Stimulated activated CD8-positive, alpha-beta memory T cell treated with anti-CD3 and anti-CD28 coated beads, Interleukin-15, amount 100 ng/mL, for 48 hours (primary cell): ENCODE data around the gene GATC.
"Not testable (repeated sequence)": the region's sequence is repeated elsewhere in the genome, so short reads cannot be mapped to it uniquely, and the experiment has no call there.

Experiments
- DNase-seq, 2 donors: peaks; one replicate each; pipeline ENCODE4 v3.0.0-alpha.2; 2020; ENCODE audit warnings: low read depth in 2 of 2

GATC gene

DNA sequence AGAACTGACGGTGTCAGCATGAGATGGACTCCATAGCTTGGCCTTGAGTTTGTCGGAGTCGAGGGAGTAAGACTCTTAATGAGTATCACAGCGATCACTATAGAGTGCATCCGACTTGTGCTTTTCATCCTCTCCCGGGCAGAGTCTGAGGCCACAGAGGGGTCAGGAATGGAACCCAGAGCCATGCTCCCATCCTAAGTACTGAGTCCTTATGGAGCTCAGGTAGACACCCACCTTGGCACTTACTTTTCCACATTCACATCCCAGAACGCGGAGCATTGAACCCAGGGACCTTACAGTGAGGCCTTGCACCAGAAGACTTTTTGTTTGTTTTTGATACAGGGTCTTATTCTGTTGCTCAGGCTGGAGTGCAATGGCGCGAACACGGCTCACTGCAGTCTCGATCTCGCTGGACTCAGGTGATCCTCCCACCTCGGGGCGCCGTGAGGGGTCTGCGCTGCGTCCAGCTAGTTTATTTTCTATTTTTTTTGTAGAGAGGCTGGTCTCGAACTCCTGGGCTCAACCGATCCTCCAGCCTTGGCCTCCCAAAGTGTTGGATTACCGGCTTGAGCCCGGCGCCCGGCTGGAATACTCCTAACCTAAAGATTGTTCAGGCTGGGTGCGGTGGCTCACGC, 24.0 kb downstream of the GATC start:
- no peak for DNase-seq

DNA sequence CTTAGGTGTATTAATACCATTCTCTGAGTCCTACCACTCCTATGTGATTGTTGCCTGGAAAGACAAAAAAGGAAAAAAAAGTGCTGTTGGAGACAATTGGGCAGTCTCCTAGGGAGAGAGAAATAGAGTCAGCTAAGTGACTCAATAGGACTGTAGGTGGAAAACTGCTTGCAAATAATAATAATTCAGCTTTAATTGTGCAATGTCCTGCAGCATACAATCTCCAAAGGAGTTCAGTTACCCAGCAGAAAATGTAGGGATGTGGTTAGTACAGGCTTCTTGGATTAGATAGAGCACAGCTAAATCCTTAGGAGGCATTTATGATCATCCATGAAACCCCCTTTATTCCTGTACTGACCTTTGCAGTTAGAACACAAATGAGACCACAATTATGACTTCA, 26.3 kb downstream of the GATC start:
- DNase-seq = no peak

DNA sequence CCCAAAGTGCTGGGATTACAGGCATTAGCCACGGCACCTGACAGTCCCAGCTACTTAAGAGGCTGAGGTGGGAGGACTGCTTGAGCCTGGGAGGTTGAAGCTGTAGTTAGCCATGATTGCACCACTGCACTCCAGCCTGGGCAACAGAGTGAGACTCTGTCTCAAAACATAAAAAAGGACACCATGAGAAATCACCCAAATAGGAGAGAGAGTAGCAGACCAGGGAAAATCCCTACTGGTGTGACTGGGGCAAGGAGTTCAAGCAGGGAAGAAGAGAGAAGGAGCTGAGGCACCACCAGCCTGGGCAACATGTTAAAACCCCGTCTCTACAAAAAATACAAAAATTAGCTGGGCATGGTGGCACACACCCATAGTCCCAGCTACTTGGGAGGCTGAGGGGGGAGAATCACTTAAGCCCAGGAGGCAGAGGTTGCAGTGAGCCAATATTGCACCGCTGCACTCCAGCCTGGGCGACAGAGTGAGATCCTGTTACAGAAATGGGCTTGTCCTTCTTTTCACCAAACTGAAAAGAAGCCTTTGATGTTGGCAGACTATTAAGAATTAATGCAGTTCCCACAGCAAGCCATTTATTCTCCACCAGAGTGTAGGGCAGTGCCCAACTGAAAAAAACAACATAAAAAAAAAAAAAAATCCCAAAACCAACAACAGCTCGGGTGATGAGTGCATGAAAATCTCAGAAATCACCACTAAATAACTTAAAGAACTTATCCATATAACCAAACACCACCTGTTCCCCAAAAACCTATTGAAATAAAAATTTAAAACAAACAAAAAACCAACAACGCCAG, 27.8 kb downstream of the GATC start:
- DNase-seq = no peak

DNA sequence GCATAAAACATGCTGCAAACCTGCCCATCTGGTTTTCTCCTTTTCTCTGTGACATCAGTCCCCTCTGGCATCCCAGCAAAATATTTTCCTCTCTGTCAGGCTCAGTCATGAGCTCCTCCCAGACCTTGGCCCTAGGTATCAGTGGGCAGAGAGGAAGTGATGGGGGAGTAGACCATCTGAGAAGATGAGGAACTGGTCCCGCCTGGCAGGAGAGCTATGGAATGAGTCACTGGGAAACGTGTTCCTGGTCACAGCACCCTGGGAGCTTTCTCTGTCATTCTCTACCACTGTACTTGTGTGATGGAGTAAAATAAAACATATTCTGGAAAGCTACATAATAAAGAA, 28.3 kb downstream of the GATC start:
- DNase-seq = no peak

DNA sequence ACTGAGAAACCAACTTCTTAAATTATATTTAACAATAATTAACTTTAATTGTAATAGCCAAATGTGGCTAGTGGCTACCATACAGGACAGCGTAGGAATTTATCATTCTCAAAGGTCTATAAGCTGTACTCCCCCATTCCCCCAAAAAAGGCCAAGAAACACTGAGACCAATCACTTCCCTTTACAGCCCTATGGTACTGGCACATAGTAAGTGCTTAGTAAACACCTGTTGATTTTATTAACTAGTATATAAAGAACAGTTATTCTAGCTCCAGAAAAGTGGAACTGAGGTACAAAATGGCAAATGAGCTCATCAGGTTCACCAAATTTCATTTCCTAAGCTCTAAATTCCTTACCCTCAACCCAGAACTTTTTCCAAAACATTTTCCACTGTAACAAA, 29.4 kb downstream of the GATC start:
- DNase-seq = no peak

DNA sequence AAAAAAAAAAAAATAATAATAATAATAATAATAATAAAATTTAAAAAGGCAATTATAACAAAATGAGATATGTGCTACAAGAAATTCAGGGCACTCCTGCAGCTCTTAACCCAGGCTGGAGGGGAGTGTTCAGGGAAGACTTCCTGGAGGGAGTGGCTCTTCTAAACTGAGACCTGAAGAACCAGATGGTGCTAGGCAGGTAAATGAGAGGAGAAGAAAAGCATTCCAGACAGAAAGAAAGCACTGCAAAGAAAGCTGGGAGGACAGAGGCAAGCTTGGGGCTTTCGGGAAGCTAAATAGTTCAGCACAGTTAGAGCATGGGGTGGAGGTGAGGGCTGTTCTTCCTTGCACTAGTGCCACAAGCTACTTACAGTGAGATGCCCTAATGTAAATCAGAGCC, 33.2 kb downstream of the GATC start:
- no peak for DNase-seq

DNA sequence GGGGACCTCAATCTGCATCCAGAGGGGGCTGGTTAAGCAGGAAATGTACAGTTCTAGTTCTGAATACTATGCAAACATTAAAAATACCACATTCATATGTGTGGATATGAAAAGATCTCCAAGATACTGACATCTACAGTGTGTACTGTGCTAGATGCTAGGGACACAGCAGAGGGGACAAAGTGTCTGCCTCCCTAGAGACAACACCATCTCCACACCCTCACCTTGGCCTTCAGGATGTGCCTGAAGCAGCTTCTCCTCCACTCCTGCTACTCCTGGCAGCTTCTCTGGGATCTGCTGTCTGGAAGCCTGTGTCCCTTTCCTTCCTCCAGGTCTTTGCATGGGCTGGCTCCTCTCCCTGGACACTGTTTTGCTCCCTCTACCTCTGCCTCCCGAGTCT, 34.0 kb downstream of the GATC start:
- DNase-seq = no peak

DNA sequence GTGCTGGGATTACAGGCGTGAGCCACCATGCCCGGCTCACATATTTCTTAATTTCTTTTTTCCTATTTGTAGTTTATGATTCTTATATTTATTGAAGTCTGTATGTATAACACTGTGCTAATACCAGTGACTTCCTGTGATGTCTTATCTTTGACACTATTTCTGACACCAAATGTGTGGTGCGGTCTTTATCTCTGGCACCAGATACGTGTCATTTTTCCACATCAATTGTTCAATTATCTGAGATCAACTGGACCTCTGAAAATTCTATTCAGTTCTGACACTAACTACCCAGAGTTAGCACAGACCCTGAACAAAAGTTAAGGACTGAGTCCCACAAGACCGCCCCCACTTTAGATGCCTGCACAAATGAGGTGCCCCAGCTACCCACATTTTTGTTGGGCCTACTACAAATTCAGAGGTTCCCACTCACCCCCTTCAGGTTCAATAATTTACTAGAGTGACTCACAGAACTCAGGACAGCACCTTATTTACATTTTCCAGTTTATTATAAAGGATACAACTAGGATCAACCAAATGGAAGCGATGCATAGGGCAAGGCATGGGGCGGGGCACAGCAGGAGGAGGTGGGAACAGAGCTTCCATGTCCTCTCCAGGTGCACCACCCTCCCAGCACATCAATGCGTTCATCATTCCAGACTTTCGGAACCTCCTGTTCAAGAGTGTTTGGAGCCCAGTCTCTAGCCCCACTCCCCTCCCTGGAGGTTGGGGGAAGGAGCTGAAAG, 35.0 kb downstream of the GATC start:
- no peak for DNase-seq

DNA sequence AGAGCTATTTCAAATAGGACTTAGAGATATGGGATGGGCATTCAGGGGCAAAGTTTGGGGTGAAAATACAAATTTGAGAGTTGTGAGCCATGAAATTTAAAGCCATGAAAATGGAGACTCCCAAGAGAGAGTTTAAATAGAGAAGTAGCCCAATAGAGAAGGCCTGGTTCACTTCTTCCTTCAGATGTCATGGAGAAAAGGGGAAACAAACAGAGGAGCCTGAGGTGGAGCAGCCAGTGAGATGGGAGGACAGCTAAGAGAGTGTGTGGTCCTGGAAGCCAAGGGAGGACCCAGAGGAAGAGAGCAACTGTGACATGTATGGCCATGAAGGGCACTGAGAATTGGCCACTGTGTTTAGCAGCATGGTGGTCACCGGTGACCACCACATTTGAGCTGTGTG, 37.4 kb downstream of the GATC start:
- no peak for DNase-seq

DNA sequence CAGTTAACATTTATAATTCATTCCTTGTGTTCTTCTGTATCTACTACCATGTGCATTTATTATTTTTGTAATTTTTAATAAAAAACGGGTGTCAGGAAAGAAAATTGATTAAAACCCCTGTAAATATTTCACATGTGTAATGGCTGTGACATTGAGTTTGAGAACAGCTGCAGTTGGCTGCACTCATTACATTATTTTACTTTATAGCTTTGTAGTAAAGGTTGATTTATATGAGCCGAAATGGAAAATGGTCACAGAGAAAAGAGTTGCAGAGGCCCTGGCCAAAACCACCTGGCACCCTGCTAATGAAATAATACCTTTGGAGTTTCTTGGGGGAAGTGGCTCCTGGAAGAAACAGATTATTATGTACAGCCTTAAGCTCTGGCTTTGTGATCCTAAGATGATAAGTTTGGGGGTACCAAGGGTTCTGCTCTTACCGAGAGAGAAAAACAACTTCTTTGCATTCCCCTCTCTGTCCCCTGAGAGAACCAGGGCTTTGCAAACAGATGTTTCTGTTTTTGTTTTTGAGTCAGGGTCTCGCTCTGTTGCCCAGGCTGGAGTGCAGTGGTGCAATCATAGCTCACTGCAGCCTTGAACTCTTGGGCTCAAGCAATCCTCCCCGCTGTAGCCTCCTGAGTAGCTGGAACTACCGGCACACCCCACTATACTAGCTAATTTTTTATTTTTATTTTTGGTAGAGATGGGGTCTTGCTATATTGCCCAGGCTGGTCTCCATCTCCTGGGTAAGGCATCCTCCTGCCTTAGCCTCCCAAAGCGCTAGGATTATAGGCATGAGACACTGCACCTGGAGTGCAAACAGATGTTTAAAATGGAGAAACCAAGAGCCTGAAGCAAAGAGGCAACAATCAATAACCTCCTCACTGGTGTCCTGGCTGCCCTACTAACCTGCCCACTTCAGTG, 40.0 kb downstream of the GATC start:
- DNase-seq = no peak

DNA sequence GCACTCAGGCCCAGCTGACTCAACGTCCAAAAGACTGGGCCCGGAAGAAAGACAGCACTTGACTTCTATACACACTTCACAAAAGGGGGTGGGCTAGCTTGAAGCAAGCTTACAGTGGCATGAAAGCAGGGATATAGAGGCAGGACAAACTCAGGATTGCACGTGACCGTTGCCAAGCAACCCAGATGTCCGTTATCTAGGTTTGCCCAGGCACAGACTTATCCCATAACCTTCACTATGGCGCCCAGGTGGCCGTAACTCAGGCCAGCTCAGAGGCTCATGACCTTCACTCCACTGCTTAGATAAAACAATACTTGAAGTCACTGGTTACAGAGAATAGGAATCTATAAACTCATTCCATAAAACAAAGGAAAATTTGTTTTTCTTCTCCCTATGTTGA, 41.3 kb downstream of the GATC start:
- not testable (repeated sequence) for DNase-seq

DNA sequence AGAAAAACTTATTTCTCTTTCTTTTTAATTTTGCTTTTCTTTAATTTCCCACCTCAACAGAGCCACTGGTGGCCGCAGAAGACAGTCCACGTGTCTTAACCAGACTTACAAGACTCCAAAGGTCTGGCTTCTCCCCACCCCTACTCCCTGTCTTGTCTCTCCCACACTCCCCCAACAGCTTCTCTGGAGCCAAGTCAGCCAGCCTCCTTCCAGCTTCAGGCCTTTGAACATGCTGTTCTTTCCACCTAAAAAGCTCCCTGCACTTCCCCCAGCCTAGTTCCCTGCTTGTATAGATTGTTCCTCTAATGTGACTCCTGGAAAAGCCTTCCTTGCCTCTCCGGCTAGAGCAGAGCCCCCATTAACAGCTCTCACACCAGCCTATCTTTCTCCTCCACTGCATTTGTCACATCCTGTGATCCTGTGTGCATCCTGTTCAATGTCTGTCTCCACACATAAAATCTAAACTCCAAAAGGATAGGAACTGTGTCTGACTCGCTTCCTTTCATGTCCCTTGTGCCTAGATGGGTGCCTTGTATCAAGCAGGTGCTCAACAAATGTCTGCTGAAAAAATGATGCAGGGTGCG, 41.9 kb downstream of the GATC start:
- DNase-seq = no peak

DNA sequence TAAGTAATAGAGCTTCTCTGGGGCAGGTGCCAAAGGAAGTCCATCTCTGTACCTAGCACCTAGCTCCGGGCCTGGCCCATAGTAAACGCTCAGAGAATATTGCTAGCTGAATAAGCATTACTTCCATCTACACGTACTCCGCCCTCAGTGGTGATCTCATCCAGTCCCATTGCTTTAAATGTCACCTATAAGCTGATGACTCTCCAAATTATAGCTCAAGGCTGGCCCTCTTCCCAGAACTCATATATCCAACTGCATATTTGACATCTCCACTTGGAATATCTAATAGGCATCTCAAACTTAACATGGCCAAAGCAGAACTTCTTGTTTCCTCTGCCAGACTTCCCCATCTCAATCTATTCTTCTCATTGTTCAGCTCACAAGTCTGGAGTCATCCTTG, 42.8 kb downstream of the GATC start:
- DNase-seq = no peak

DNA sequence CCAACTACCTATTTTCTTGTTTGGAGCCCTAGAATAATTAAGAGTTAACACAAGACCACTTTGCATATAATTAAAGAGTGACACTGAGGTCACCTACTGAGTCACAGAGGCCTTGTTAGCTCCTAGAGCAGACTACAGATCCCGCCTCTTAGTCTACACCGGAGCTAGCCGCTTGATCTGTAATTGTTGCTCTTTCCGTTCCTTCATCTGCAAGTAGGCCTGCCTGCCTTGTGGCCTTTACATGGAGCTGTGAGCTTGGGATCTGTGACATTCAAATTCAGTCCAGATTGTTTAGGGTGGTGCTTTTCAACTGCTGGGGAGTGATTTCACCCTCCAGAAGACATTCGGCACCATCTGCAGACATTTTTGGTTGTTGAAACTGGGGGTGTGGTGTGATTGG, 44.1 kb downstream of the GATC start:
- DNase-seq = no peak

DNA sequence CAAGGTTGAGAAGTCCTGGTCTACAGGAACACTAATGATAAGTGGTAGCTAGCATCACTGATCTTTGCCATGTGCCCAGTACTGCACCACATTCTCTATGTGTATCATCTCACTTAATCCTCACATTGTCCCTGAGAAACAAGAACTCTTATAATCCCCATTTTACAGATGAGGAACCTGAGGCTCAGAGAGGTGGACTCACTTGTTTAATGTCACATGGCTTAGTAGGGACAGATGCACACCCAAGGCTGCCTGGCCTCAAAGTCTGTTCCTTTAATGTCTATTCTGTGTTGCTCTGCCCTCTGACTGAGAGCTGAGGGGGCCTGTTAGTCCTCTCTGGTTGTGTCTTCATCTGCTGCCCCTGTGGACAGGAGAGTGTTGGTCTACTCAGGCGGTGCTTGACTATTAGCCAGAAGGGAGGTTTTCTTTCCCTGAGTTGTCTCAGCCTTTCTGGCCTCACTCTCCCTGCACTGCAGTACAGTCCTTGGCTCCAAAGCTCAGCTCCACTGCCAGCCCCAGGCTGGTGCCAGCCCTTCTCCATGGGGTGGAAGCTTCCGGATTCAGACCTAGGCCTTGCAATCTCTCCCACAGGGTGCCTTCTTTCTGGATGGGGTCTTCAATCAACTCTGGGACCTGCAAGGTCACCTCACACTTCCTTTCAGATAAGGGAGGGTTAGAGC, 44.7 kb downstream of the GATC start:
- no peak for DNase-seq

DNA sequence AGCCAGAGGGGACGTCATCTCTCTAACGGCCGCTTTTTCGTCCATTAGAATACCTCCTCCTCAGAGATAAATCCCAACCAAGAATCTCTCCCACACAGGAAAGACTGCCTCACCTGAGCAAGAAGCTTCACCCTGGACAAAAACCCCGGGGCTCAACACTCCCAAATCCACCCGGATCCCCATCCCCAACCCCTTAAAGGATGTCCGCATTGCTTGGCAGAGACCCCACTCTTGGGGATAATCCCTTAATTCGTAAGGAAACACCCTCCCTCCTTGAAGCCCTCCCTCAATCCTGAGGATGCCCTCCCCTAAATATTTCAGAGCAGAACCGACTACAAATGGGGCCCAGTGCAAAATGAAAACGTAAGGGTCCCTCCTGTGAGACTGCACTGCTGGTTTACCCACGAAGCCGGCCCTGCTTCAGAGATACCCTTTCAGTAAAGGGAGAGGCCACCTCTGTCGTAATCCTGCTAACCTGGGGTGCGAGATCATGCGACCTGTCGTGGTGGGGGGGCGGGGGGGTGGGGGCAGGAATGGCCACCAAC, 49.0 kb downstream of the GATC start:
- DNase-seq = no peak

DNA sequence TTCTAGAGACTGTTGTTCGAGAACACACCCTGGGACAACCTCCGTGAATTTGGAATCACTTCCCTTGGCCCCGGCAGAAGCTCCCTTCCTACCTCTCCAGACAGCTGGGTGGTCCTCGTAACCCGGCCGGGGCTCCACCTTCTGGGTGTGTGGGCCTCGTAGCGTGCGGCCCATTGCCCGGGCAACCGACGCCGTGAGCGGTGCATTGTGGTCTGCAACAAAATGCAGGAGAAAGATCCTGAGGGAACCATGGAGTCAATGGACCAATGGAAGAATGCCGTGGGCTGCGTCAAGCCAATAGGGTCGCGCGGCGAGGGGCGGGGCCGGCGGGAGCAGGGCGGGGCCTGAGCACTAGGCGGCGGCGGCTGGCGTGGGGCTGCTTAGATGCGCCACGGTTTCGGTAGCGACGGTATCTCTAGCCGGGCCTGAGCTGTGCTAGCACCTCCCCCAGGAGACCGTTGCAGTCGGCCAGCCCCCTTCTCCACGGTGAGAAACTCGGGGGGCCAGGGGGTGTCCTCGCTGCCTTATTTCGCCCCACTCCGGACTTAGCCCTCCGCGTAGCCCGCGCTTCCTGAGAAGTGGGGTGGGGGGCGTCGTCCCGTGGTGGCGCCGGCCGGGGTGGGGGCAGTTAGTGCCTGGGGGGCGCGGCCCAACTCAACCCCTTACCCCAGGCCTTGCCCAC, 49.6 kb downstream of the GATC start, which contains the start of gene DYNLL1:
DYNLL1 (plus strand) TSS at position 383 of the 682 bp plus-strand sequence. CDS start 309 bp downstream, outside the sequence.
- DNase-seq = peak; percentile 96 to 97

DNA sequence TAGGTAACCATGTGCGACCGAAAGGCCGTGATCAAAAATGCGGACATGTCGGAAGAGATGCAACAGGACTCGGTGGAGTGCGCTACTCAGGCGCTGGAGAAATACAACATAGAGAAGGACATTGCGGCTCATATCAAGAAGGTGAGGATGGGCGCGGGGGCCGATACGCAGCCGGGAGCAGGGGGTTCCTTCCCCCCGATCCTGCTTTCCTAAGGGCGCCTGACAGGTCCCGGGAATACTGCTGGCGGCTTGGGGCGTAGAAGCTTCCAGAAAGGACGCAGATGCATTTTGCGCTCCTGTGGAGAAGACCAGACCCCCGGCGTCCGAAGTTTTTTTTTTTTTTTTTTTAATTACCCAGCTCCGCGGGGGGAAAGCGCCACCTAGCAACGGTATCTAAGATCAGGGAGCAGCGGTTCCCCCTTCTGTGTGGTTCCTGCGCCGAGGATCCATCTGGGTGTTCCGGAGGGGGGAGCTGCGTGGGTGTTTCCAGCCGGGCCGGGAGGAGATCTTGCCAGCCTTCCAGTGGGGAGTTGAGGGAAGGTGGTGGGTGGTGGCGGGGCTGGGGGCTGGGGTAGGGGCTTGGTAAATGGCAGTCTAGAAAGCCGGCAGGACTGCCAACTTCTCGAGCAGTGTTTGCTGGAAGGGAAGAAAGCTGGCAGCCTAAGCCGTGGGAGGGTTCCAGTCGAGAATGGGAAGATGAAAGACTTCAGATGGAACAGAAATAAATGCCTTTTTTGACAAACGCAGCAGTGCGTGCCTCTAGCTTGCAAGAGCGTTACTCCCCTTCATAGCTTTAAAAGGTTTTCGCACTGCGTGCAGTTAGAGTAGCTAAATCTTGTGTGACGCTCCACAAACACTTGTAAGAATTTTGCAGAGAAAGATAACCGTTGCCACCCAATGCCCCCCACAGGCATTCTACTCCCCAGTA, 50.4 kb downstream of the GATC start:
- peak; percentile 19 to 21 for DNase-seq
